Panc1 (cell line): ENCODE data around the gene TP73.

ENCODE experiments used
- POLR2AphosphoS5 ChIP-seq: IDR thresholded peaks from 2 replicates; pipeline ENCODE4 v1.6.1; 2012; ENCODE audit warnings: mild to moderate bottlenecking, low read depth, low read length, moderate library complexity
- SIN3A ChIP-seq: IDR thresholded peaks from 2 replicates; pipeline ENCODE4 v1.6.1; 2012; ENCODE audit warnings: low read depth, mild to moderate bottlenecking, low read length, moderate library complexity, borderline replicate concordance; ENCODE audit not compliant: insufficient read depth
- TCF7L2 ChIP-seq: IDR thresholded peaks from 2 replicates; pipeline ENCODE4 v1.6.1; 2011; ENCODE audit warnings: mild to moderate bottlenecking, low read depth, low read length, inconsistent platforms
- TF ChIP-seq, protein P1 (sequence below), 2 experiments: IDR thresholded peaks; 2 replicates each; pipeline ENCODE4 v1.6.1; 2011 to 2012; ENCODE audit warnings: low read depth in 2 of 2, control low read depth in 1 of 2, low read length in 1 of 2, mild to moderate bottlenecking in 1 of 2, moderate library complexity in 1 of 2; ENCODE audit not compliant: insufficient read depth in 1 of 2
- TF ChIP-seq, protein P2 (sequence below): fragments of 450-650 bp; IDR thresholded peaks from 2 replicates; pipeline ENCODE4 v1.5.1; 2017; ENCODE audit warnings: mild to moderate bottlenecking

DNA sequence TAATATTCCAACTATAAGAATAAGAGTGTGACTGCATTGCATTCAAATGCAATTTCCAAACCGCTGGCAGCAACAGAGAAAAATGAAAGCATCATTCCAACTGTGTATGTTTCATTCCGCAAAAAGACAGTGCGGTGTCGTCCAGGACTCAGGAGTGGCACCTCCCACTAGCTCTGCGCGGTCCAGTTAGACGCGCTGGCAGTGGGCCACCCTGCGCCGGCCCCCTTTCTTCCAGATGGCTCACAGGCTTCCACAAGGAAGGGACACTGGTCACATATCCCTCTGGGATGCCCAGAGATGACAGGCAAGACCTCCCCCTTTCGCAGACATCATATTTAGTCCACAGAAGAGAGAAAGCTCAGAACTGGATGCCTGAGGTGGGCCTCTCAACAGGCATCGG is 14.3 kb upstream of the TP73 start:
- TF ChIP-seq POLR2AphosphoS5 (no peak), SIN3A (no peak), TCF7L2 (no peak)
- TF ChIP-seq, protein P1, sequence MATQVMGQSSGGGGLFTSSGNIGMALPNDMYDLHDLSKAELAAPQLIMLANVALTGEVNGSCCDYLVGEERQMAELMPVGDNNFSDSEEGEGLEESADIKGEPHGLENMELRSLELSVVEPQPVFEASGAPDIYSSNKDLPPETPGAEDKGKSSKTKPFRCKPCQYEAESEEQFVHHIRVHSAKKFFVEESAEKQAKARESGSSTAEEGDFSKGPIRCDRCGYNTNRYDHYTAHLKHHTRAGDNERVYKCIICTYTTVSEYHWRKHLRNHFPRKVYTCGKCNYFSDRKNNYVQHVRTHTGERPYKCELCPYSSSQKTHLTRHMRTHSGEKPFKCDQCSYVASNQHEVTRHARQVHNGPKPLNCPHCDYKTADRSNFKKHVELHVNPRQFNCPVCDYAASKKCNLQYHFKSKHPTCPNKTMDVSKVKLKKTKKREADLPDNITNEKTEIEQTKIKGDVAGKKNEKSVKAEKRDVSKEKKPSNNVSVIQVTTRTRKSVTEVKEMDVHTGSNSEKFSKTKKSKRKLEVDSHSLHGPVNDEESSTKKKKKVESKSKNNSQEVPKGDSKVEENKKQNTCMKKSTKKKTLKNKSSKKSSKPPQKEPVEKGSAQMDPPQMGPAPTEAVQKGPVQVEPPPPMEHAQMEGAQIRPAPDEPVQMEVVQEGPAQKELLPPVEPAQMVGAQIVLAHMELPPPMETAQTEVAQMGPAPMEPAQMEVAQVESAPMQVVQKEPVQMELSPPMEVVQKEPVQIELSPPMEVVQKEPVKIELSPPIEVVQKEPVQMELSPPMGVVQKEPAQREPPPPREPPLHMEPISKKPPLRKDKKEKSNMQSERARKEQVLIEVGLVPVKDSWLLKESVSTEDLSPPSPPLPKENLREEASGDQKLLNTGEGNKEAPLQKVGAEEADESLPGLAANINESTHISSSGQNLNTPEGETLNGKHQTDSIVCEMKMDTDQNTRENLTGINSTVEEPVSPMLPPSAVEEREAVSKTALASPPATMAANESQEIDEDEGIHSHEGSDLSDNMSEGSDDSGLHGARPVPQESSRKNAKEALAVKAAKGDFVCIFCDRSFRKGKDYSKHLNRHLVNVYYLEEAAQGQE (IDR thresholded peaks at IDR 0.05; ENCODE audit: insufficient read depth in 1 of 2, low read depth in 2 of 2, low read length in 1 of 2), result no peak
- TF ChIP-seq, protein P2, sequence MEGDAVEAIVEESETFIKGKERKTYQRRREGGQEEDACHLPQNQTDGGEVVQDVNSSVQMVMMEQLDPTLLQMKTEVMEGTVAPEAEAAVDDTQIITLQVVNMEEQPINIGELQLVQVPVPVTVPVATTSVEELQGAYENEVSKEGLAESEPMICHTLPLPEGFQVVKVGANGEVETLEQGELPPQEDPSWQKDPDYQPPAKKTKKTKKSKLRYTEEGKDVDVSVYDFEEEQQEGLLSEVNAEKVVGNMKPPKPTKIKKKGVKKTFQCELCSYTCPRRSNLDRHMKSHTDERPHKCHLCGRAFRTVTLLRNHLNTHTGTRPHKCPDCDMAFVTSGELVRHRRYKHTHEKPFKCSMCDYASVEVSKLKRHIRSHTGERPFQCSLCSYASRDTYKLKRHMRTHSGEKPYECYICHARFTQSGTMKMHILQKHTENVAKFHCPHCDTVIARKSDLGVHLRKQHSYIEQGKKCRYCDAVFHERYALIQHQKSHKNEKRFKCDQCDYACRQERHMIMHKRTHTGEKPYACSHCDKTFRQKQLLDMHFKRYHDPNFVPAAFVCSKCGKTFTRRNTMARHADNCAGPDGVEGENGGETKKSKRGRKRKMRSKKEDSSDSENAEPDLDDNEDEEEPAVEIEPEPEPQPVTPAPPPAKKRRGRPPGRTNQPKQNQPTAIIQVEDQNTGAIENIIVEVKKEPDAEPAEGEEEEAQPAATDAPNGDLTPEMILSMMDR, result no peak
